Stimulated activated CD4-positive, alpha-beta T cell treated with anti-CD3 and anti-CD28 coated beads, Interleukin-1b, Interleukin-23, amount 100 ng/mL, for 1 hour (primary cell): ENCODE results near the gene FGF13.

ENCODE experiments used
- DNase-seq, 2 donors: peaks; one replicate each; pipeline ENCODE4 v3.0.0-alpha.2; 2020; ENCODE audit warnings: low read depth in 2 of 2

The FGF13 gene

DNA sequence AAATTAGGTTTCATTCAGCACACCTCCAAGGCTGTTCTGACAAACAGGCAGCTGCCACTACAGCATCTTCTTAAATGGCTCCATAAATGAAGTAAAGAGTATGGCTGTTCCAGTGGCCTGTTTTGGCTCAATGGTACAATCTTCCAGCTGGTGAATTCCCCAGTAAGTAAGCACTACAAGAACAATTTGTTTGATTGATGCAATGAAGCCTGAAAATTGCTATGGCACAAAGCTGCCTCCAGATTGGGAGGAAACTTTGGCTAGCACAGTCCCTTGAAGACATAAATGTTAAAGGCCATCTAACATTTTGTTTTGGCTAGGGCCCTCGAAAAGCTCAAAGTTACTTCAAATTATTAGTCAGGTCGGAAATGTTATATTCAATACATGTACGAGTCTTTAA is 47.5 kb downstream of the FGF13 start:
- DNase-seq = no peak

DNA sequence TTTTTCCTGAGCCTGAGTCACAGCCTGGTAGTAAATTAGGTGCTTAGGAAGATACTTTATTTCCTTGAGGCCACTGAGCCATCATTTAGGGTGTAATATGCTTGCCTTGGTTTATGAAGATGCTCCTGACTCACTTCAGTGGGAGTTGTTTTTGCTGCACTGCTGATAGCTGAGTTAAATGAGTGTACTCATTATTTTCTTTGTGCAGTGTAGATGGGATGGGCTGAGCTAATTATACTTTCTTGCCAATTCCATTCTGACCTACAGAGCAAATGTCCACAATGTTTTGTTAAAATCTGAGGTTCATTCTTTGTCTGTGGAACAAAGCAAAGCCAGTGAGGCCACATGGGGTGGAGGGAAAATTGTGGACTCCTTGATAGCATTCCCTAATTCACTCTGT is 60.0 kb downstream of the FGF13 start:
- no peak for DNase-seq

DNA sequence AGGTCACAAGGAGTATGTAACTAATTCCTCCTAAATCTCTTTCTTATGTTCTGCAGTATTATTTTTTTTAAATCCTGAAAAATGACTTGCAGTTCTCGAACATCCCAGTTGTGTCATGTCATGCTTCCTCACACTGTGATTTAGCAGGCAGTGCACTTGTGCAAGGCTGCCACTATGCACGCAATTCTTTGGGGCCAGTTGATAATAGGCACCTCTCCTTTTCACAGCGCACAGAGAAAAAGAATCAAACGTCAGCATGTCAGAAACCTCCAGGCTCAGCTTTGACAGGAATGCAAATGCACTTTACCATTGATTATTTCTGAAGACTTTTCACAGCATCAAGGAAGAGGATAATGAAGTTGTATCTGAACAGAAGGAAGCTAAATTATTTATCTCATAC is 62.9 kb downstream of the FGF13 start:
- DNase-seq = no peak

DNA sequence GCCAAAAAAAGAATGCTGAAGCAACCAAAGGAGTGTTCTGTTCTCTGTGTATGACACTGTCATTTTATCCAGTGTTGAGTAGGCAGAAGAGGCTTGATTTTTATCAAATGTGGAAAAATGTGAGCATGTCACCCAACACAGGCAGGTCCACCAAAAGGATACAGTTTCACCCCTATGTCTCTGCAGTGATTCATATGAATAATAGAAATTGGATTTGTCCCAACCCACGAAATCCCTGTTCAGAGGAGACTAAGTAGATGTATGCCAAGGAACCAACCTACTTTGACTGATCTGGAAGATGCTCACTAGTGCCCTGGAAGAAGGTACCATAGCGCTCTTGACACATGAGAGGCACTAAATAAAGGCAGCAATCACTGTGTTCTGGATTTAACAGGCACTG is 72.5 kb downstream of the FGF13 start:
- DNase-seq = no peak
